IMR-90 (cell line): ENCODE data around the gene PCSK5. TPM values are rescaled to one million over a fixed set of nuclear protein-coding genes. Genes with fewer than 3 reads are reported as not detected.

ENCODE experiments used
- ATAC-seq: fragments of 200-7000 bp; cut with Tn5 transposase; 2 replicates; pipeline ENCODE4 v1.9.1; 2020; ENCODE audit warnings: low read depth, mild to moderate bottlenecking, moderate library complexity
- BruUV-seq: library from RNA; stranded (reverse); fragments of 400-500 nt; replicated peaks from 2 replicates; lab custom pipeline; 2021; lab: Mats Ljungman, UMichigan
- CTCF ChIA-PET: fragments of 300-600 bp; formaldehyde crosslinking; extraction: SDS; loops from one replicate; lab custom pipeline; 2021; ENCODE audit warnings: antibody characterized with exemption; lab: Yijun Ruan, JAX
- POLR2A ChIA-PET: fragments of 300-600 bp; sonication (Branson Sonifier 250); formaldehyde crosslinking; loops from one replicate; lab custom pipeline; 2022; ENCODE audit warnings: antibody characterized with exemption; ENCODE audit not compliant: unreplicated experiment; lab: Charles Lee
- DNase-seq: peaks from one replicate; pipeline ENCODE4 v3.0.0; 2013
- H2AFZ ChIP-seq: replicated peaks from 2 replicates; pipeline ENCODE3; 2013; ENCODE audit warnings: low read length, mild to moderate bottlenecking; ENCODE audit not compliant: poor library complexity
- H2AK5ac ChIP-seq: 2 replicates; pipeline ENCODE4 v1.6.1; 2013; ENCODE audit warnings: low read depth, low read length, inconsistent platforms
- H2AK9ac ChIP-seq: replicated peaks from 2 replicates; pipeline ENCODE3; 2013; ENCODE audit warnings: mild to moderate bottlenecking, low read depth, low read length, moderate library complexity; ENCODE audit not compliant: poor library complexity
- H2BK120ac ChIP-seq: 2 replicates; pipeline ENCODE4 v1.6.1; 2013; ENCODE audit warnings: low read depth, low read length, inconsistent platforms
- H2BK15ac ChIP-seq: 3 replicates; pipeline ENCODE4 v1.6.1; 2013; ENCODE audit warnings: low read depth, low read length, inconsistent platforms
- H2BK20ac ChIP-seq: 2 replicates; pipeline ENCODE4 v1.6.1; 2013; ENCODE audit warnings: low read depth, mild to moderate bottlenecking, inconsistent platforms, low read length, moderate library complexity
- H2BK5ac ChIP-seq: 2 replicates; pipeline ENCODE4 v1.6.1; 2013; ENCODE audit warnings: mild to moderate bottlenecking, low read depth, low read length, inconsistent platforms; ENCODE audit not compliant: poor library complexity, severe bottlenecking
- H3K14ac ChIP-seq: replicated peaks from 2 replicates; pipeline ENCODE4 v1.6.1; 2013; ENCODE audit warnings: low read depth, low read length, inconsistent platforms
- H3K18ac ChIP-seq: 2 replicates; pipeline ENCODE4 v1.6.1; 2013; ENCODE audit warnings: low read depth, low read length, control low read depth
- H3K23ac ChIP-seq: 2 replicates; pipeline ENCODE4 v1.6.1; 2013; ENCODE audit warnings: low read depth, low read length, inconsistent platforms
- H3K27ac ChIP-seq: 2 replicates; pipeline ENCODE4 v1.5.1; 2013; ENCODE audit warnings: mild to moderate bottlenecking, control low read depth, low read length; ENCODE audit not compliant: insufficient read depth
- H3K27me3 ChIP-seq: 2 replicates; pipeline ENCODE4 v1.6.1; 2013; ENCODE audit warnings: low read length; ENCODE audit not compliant: control insufficient read depth, insufficient read depth
- H3K36me3 ChIP-seq: 2 replicates; pipeline ENCODE4 v1.6.1; 2013; ENCODE audit warnings: low read length, mixed read lengths; ENCODE audit not compliant: control insufficient read depth, insufficient read depth
- H3K4ac ChIP-seq: 2 replicates; pipeline ENCODE4 v1.6.1; 2013; ENCODE audit warnings: low read depth, low read length, inconsistent platforms
- H3K4me1 ChIP-seq: 2 replicates; pipeline ENCODE4 v1.6.1; 2013; ENCODE audit warnings: low read length, mixed read lengths; ENCODE audit not compliant: control insufficient read depth, insufficient read depth
- H3K4me2 ChIP-seq: 2 replicates; pipeline ENCODE4 v1.6.1; 2013; ENCODE audit warnings: low read depth, mild to moderate bottlenecking, control low read depth, low read length, moderate library complexity
- H3K4me3 ChIP-seq: 2 replicates; pipeline ENCODE4 v1.5.1; 2013; ENCODE audit warnings: low read depth, mild to moderate bottlenecking, control low read depth, low read length, moderate library complexity; ENCODE audit not compliant: insufficient read depth
- H3K56ac ChIP-seq: 2 replicates; pipeline ENCODE4 v1.6.1; 2013; ENCODE audit warnings: low read length, inconsistent platforms; ENCODE audit not compliant: insufficient read depth; ENCODE audit errors: extremely low read depth
- H3K79me1 ChIP-seq, 2 experiments: 2 replicates each; pipeline ENCODE4 v1.6.1; 2013; ENCODE audit warnings: low read length in 2 of 2, inconsistent platforms in 1 of 2, low read depth in 1 of 2
- H3K9ac ChIP-seq: 2 replicates; pipeline ENCODE4 v1.6.1; 2013; ENCODE audit warnings: low read depth, low read length, control low read depth
- H3K9me1 ChIP-seq: 2 replicates; pipeline ENCODE4 v1.6.1; 2013; ENCODE audit warnings: low read length, inconsistent platforms; ENCODE audit not compliant: insufficient read depth
- H3K9me3 ChIP-seq: 2 replicates; pipeline ENCODE4 v1.6.1; 2013; ENCODE audit warnings: low read length; ENCODE audit not compliant: control insufficient read depth, insufficient read depth
- H4K20me1 ChIP-seq: 2 replicates; pipeline ENCODE4 v1.6.1; 2013; ENCODE audit warnings: low read length, inconsistent platforms; ENCODE audit not compliant: insufficient read depth
- H4K5ac ChIP-seq: 2 replicates; pipeline ENCODE4 v1.6.1; 2013; ENCODE audit warnings: mild to moderate bottlenecking, low read depth, low read length, control low read depth
- H4K8ac ChIP-seq, 2 experiments: 2 replicates each; pipeline ENCODE4 v1.6.1; 2013; ENCODE audit warnings: low read depth in 2 of 2, low read length in 2 of 2, control low read depth in 1 of 2, inconsistent platforms in 1 of 2
- H4K91ac ChIP-seq: 2 replicates; pipeline ENCODE4 v1.6.1; 2013; ENCODE audit warnings: low read depth, low read length, inconsistent platforms; ENCODE audit not compliant: insufficient read depth
- BHLHE40 ChIP-seq: fragments of 150-350 bp; IDR thresholded peaks from 2 replicates; pipeline ENCODE4 v1.6.1; 2016; ENCODE audit warnings: mild to moderate bottlenecking, low read depth, low read length
- CEBPB ChIP-seq: IDR thresholded peaks from 2 replicates; pipeline ENCODE4 v1.6.1; 2012; ENCODE audit warnings: low read depth, low read length, improper control_type of control experiment
- CHD1 ChIP-seq: IDR thresholded peaks from 2 replicates; pipeline ENCODE4 v1.6.1; 2012; ENCODE audit warnings: low read depth, low read length, improper control_type of control experiment
- FOS ChIP-seq: fragments of 150-350 bp; IDR thresholded peaks from 2 replicates; pipeline ENCODE4 v1.6.1; 2016; ENCODE audit warnings: low read depth, low read length
- MAFK ChIP-seq: IDR thresholded peaks from 2 replicates; pipeline ENCODE4 v1.6.1; 2012; ENCODE audit warnings: low read depth, low read length, improper control_type of control experiment
- MXI1 ChIP-seq: IDR thresholded peaks from 2 replicates; pipeline ENCODE4 v1.6.1; 2012; ENCODE audit warnings: low read depth, mild to moderate bottlenecking, low read length, moderate library complexity, borderline replicate concordance
- NFE2L2 ChIP-seq: fragments of 150-350 bp; IDR thresholded peaks from 2 replicates; pipeline ENCODE4 v1.6.1; 2016; ENCODE audit warnings: low read depth, mild to moderate bottlenecking, low read length
- POLR2A ChIP-seq: IDR thresholded peaks from 2 replicates; pipeline ENCODE4 v1.6.1; 2012; ENCODE audit warnings: mild to moderate bottlenecking, low read depth, low read length
- RAD21 ChIP-seq: IDR thresholded peaks from 2 replicates; pipeline ENCODE4 v1.6.1; 2012; ENCODE audit warnings: low read length, improper control_type of control experiment
- RCOR1 ChIP-seq: IDR thresholded peaks from 2 replicates; pipeline ENCODE4 v1.6.1; 2012; ENCODE audit warnings: mild to moderate bottlenecking, low read length, improper control_type of control experiment; ENCODE audit not compliant: insufficient replicate concordance
- RFX5 ChIP-seq: IDR thresholded peaks from 2 replicates; pipeline ENCODE4 v1.8.0; 2012; ENCODE audit warnings: low read depth, mild to moderate bottlenecking, low read length, moderate library complexity
- SMC3 ChIP-seq: fragments of 150-350 bp; IDR thresholded peaks from 2 replicates; pipeline ENCODE4 v1.6.1; 2016; ENCODE audit warnings: low read depth, mild to moderate bottlenecking, antibody characterized with exemption, low read length, moderate library complexity
- WGBS, 2 experiments: methylation state at CpG; one replicate each; pipeline versions ENCODE4 v1.1.5 to v1.1.7; 2013; ENCODE audit warnings: missing lambda C conversion rate in 2 of 2; ENCODE audit not compliant: insufficient read length in 1 of 2; ENCODE audit errors: extremely low coverage in 2 of 2; 5-methylcytosine and 5-hydroxymethylcytosine counted together
- dilution Hi-C: fragments of 300-500 bp; cut with HindIII; formaldehyde crosslinking; loops from one replicate; pipeline ENCODE4 v1.14.3; 2018; ENCODE audit warnings: low sequenced_read_pairs; ENCODE audit not compliant: unreplicated experiment
- in situ Hi-C: fragments of 300-500 bp; cut with MboI; formaldehyde crosslinking; loops from 3 replicates; pipeline ENCODE4 v1.14.3; 2019; ENCODE audit warnings: low sequenced_read_pairs, inconsistent platforms, mixed read lengths
- intact Hi-C: fragments of 100-400 bp; cut with micrococcal nuclease; formaldehyde crosslinking; loops from 2 replicates; pipeline ENCODE4 v1.10.0; 2022
- polyA plus RNA-seq, 3 experiments: library from polyadenylated mRNA; depleted of rRNA; stranded (reverse); fragments of >200 nt; gene quantifications; 2 replicates each; pipeline ENCODE4 v1.2.3, GENCODE V29; 2012; ENCODE audit warnings: low replicate concordance in 1 of 3
- total RNA-seq: library from RNA; depleted of rRNA; stranded (reverse); fragments of >200 nt; gene quantifications from 2 replicates; pipeline ENCODE4 v1.2.3, GENCODE V29; 2012
- TF ChIP-seq, protein P1 (sequence below): conservative IDR thresholded peaks from 2 replicates; pipeline ENCODE4 v1.5.1; 2012; ENCODE audit warnings: mild to moderate bottlenecking, low read depth, low read length, improper control_type of control experiment
- TF ChIP-seq, protein P2 (sequence below): fragments of 150-350 bp; IDR thresholded peaks from 2 replicates; pipeline ENCODE4 v1.6.1; 2017; ENCODE audit warnings: mild to moderate bottlenecking, antibody characterized with exemption, low read length, low read depth
- TF ChIP-seq, protein P3 (sequence below): fragments of 150-350 bp; IDR thresholded peaks from 2 replicates; pipeline ENCODE4 v1.6.1; 2016; ENCODE audit warnings: low read depth, mild to moderate bottlenecking, low read length, moderate library complexity, borderline replicate concordance

The PCSK5 gene
- total and polyA plus RNA-seq, 2 of the 4 experiments (the other 2 are of a cell fraction) = 1.5 to 3.0 TPM

DNA sequence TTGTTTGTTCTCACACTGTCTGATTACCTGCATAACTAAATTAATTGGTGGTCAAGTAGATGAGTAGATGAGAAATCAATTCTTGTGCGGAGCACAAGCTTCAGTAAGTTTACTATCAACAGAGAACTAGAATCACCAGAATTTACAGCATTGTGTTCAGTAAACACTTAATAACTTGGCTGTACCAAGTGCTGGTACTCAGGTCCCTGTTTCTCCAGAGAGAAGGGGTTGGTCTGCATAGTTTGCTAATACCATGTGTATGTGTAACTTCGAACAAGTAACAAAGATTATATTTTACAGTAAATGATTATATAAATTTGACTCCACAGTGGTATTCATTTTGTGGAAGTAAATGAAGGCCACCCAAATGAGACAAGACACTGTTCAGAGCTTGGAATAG is 146.3 kb downstream of the PCSK5 start:
- Histone ChIP-seq H3K9me3 (no peaks in the 10 kb centered on the region), H2BK15ac (no peak overlapping the region), H2BK120ac (no peak overlapping the region), H4K5ac (no peak overlapping the region), H3K79me1 (no peaks in the 10 kb centered on the region), H3K36me3 (peaks cover 2% of the 10 kb centered on the region), H3K18ac (no peak overlapping the region), H3K27ac (no peak overlapping the region), H3K14ac (no peak overlapping the region), H2AK9ac (no peak overlapping the region), H4K91ac (no peak overlapping the region), H4K8ac (no peak overlapping the region), H4K20me1 (no peaks in the 10 kb centered on the region), H3K4me2 (no peak overlapping the region), H3K9me1 (no peaks in the 10 kb centered on the region), H3K9ac (no peak overlapping the region), H2BK20ac (no peak overlapping the region), H3K4me1 (no peaks in the 10 kb centered on the region), H2BK5ac (no peak overlapping the region), H3K4me3 (no peak overlapping the region), H3K27me3 (no peaks in the 10 kb centered on the region), H3K23ac (no peak overlapping the region), H2AK5ac (no peak overlapping the region), H3K56ac (no peak overlapping the region), H2AFZ (no peak overlapping the region), H3K4ac (no peak overlapping the region)
- TF ChIP-seq RFX5 = no peak
- no peak for TF ChIP-seq CHD1
- no peak for TF ChIP-seq RCOR1
- no peak for TF ChIP-seq BHLHE40
- no peak for TF ChIP-seq RAD21
- no peak for TF ChIP-seq MXI1
- TF ChIP-seq CEBPB = no peak
- no peak for TF ChIP-seq NFE2L2
- TF ChIP-seq, protein P1, sequence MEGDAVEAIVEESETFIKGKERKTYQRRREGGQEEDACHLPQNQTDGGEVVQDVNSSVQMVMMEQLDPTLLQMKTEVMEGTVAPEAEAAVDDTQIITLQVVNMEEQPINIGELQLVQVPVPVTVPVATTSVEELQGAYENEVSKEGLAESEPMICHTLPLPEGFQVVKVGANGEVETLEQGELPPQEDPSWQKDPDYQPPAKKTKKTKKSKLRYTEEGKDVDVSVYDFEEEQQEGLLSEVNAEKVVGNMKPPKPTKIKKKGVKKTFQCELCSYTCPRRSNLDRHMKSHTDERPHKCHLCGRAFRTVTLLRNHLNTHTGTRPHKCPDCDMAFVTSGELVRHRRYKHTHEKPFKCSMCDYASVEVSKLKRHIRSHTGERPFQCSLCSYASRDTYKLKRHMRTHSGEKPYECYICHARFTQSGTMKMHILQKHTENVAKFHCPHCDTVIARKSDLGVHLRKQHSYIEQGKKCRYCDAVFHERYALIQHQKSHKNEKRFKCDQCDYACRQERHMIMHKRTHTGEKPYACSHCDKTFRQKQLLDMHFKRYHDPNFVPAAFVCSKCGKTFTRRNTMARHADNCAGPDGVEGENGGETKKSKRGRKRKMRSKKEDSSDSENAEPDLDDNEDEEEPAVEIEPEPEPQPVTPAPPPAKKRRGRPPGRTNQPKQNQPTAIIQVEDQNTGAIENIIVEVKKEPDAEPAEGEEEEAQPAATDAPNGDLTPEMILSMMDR = no peak
- no peak for TF ChIP-seq FOS
- TF ChIP-seq POLR2A = no peak
- TF ChIP-seq, protein P2, sequence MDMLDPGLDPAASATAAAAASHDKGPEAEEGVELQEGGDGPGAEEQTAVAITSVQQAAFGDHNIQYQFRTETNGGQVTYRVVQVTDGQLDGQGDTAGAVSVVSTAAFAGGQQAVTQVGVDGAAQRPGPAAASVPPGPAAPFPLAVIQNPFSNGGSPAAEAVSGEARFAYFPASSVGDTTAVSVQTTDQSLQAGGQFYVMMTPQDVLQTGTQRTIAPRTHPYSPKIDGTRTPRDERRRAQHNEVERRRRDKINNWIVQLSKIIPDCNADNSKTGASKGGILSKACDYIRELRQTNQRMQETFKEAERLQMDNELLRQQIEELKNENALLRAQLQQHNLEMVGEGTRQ = no peak
- TF ChIP-seq, protein P3, sequence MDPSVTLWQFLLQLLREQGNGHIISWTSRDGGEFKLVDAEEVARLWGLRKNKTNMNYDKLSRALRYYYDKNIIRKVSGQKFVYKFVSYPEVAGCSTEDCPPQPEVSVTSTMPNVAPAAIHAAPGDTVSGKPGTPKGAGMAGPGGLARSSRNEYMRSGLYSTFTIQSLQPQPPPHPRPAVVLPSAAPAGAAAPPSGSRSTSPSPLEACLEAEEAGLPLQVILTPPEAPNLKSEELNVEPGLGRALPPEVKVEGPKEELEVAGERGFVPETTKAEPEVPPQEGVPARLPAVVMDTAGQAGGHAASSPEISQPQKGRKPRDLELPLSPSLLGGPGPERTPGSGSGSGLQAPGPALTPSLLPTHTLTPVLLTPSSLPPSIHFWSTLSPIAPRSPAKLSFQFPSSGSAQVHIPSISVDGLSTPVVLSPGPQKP = no peak
- TF ChIP-seq MAFK = no peak
- no peak for TF ChIP-seq SMC3
- dilution Hi-C loops (no loop called here), intact Hi-C loops (no loop called here), in situ Hi-C loops (no loop called here)
- ChIA-PET CTCF (interaction anchor here (0.6 kb wide), 1 partner anchor 74 kb away, joined by 3 read pairs; no protein-coding TSS in a partner anchor), POLR2A (no interaction called here)
- ATAC-seq (no peak), DNase-seq (no peak)
- BruUV-seq = no TSS peak
- no CpG with 5 or more reads among the region's 2 CpGs for WGBS, 2 experiments
